ENCODE measurements around the gene MAB21L4.

MAB21L4 gene

GRCh38 chr2:240909216-240909974 is 13.4 kb upstream of the MAB21L4 start:
- DNase-seq = no peak

- DNase-seq = no peak
Observed at GRCh38 chr2:240906911-240907590, 11.1 kb upstream of the MAB21L4 start.

- DNase-seq = no peak
Observed at GRCh38 chr2:240906141-240906910, 10.4 kb upstream of the MAB21L4 start, which contains the start of gene CROCC2. CROCC2 (plus strand) TSS chr2:240906336; CDS start chr2:240906514, 178 bp downstream.

- DNase-seq = no peak
Observed at GRCh38 chr2:240905176-240905781, 9.3 kb upstream of the MAB21L4 start.

- DNase-seq = no peak
Observed at GRCh38 chr2:240904216-240905175, 8.5 kb upstream of the MAB21L4 start.

GRCh38 chr2:240903191-240904060 is 7.5 kb upstream of the MAB21L4 start:
- DNase-seq = no peak

GRCh38 chr2:240902615-240903041 is 6.7 kb upstream of the MAB21L4 start:
- DNase-seq = no peak

GRCh38 chr2:240901986-240902614 is 6.1 kb upstream of the MAB21L4 start:
- no peak for DNase-seq

GRCh38 chr2:240900141-240900860 is 4.3 kb upstream of the MAB21L4 start:
- DNase-seq = no peak

- no peak for DNase-seq
Observed at GRCh38 chr2:240899468-240899865, 3.5 kb upstream of the MAB21L4 start.

- DNase-seq = no peak
Observed at GRCh38 chr2:240898731-240899467, 2.9 kb upstream of the MAB21L4 start.

GRCh38 chr2:240898108-240898730 is 2.3 kb upstream of the MAB21L4 start:
- DNase-seq = no peak

GRCh38 chr2:240896871-240897692 is 1.1 kb upstream of the MAB21L4 start:
- DNase-seq = no peak

GRCh38 chr2:240896394-240896793 is 438 bp upstream of the MAB21L4 start:
- DNase-seq = no peak

- no peak for DNase-seq
Observed at GRCh38 chr2:240894836-240895558, 959 bp downstream of the MAB21L4 start.

GRCh38 chr2:240894006-240894405 is 1.9 kb downstream of the MAB21L4 start:
- DNase-seq = no peak

GRCh38 chr2:240893363-240893844 is 2.6 kb downstream of the MAB21L4 start:
- DNase-seq = no peak
